AG10803 (cell line): Measurements from ENCODE around the gene CACNA1C.

Experiments used
- DNase-seq: peaks from one replicate; pipeline ENCODE4 v3.0.0; 2010; ENCODE audit warnings: low read depth
- H3K4me3 ChIP-seq: 2 replicates; pipeline ENCODE4 v1.5.1; 2011; ENCODE audit warnings: mild to moderate bottlenecking, low read length, control low read depth
- CTCF ChIP-seq: conservative IDR thresholded peaks from 2 replicates; pipeline ENCODE4 v1.5.1; 2011; ENCODE audit warnings: mild to moderate bottlenecking, low read length, control low read depth, inconsistent platforms

The CACNA1C gene

GRCh38 chr12:2627076-2627834 is 574.5 kb downstream of the CACNA1C start:
- no peak overlapping the region for H3K4me3 ChIP-seq
- TF ChIP-seq CTCF, result no peak
- DNase-seq, result no peak

GRCh38 chr12:2627835-2628191 is 575.0 kb downstream of the CACNA1C start:
- no peak overlapping the region for H3K4me3 ChIP-seq
- no peak for TF ChIP-seq CTCF
- no peak for DNase-seq

GRCh38 chr12:2628401-2628800 is 575.6 kb downstream of the CACNA1C start:
- TF ChIP-seq CTCF, result no peak
- no peak for DNase-seq
- H3K4me3 ChIP-seq, result no peak overlapping the region

GRCh38 chr12:2629051-2629450 is 576.3 kb downstream of the CACNA1C start:
- TF ChIP-seq CTCF, result no peak
- no peak for DNase-seq
- no peak overlapping the region for H3K4me3 ChIP-seq

- H3K4me3 ChIP-seq, result no peak overlapping the region
- TF ChIP-seq CTCF, result no peak
- no peak for DNase-seq
Measured at GRCh38 chr12:2631653-2632350, 579.0 kb downstream of the CACNA1C start.

GRCh38 chr12:2633176-2633824 is 580.5 kb downstream of the CACNA1C start:
- H3K4me3 ChIP-seq, result no peak overlapping the region
- no peak for DNase-seq
- TF ChIP-seq CTCF, result no peak
